HepG2 (cell line): Measurements from ENCODE around the gene PRM3. TPM values are rescaled to one million over a fixed set of nuclear protein-coding genes. Genes with fewer than 3 reads are reported as not detected.

Experiments used
- KDM3A ChIP-seq: IDR thresholded peaks from 2 replicates; pipeline ENCODE4 v1.6.1; 2018; ENCODE audit warnings: low read depth, missing compliant biosample characterization
- NFKB2 ChIP-seq: sonication (generic); formaldehyde crosslinking; IDR thresholded peaks from 2 replicates; pipeline ENCODE4 v1.4.0; 2020; ENCODE audit warnings: missing genetic modification reagents, borderline replicate concordance
- STAG1 ChIP-seq: sonication (generic); formaldehyde crosslinking; IDR thresholded peaks from 2 replicates; pipeline ENCODE4 v1.4.0; 2020; ENCODE audit warnings: missing genetic modification reagents
- STAT6 ChIP-seq: sonication (generic); formaldehyde crosslinking; IDR thresholded peaks from 2 replicates; pipeline ENCODE4 v1.4.0; 2020; ENCODE audit warnings: missing genetic modification reagents, mild to moderate bottlenecking, borderline replicate concordance
- ZBED4 ChIP-seq: sonication (generic); formaldehyde crosslinking; IDR thresholded peaks from 2 replicates; pipeline ENCODE4 v1.4.0; 2020; ENCODE audit warnings: missing genetic modification reagents, borderline replicate concordance
- ZBTB4 ChIP-seq: sonication (generic); formaldehyde crosslinking; IDR thresholded peaks from 2 replicates; pipeline ENCODE4 v1.4.0; 2020; ENCODE audit warnings: missing genetic modification reagents, mild to moderate bottlenecking, borderline replicate concordance
- ZNF138 ChIP-seq: sonication (generic); formaldehyde crosslinking; IDR thresholded peaks from 2 replicates; pipeline ENCODE4 v1.5.0; 2020; ENCODE audit warnings: mild to moderate bottlenecking, low read depth, missing genetic modification reagents
- ZNF282 ChIP-seq: fragments of 450-650 bp; IDR thresholded peaks from 2 replicates; pipeline ENCODE4 v1.6.1; 2018; ENCODE audit not compliant: partially characterized antibody
- ZNF484 ChIP-seq: sonication (generic); formaldehyde crosslinking; IDR thresholded peaks from 2 replicates; pipeline ENCODE4 v1.5.1; 2020; ENCODE audit warnings: mild to moderate bottlenecking, low read depth, missing genetic modification reagents, borderline replicate concordance
- ZNF841 ChIP-seq: sonication (generic); formaldehyde crosslinking; IDR thresholded peaks from 2 replicates; pipeline ENCODE4 v1.8.1; 2023; ENCODE audit warnings: missing genetic modification reagents, borderline replicate concordance
- polyA plus RNA-seq, 8 experiments: library from polyadenylated mRNA; depleted of rRNA in 3 of 8; stranded (reverse) in 7 of 8; unstranded in 1 of 8; fragments of >200 nt; fragmentation: Illumina TruSeq in 4 of 8; extraction: Trizol in 4 of 8; gene quantifications; 2 replicates each; pipeline versions ENCODE4 v1.2.1 to v1.2.3, GENCODE V29; 2011 to 2016; ENCODE audit warnings: low read depth in 4 of 8, missing spikeins in 1 of 8, mixed read lengths in 1 of 8; ENCODE audit not compliant: insufficient read depth in 1 of 8
- total RNA-seq, 5 experiments: library from RNA; depleted of rRNA; stranded (reverse); fragments of >200 nt; fragmentation: Illumina TruSeq; extraction: Trizol; gene quantifications; 2 replicates each; pipeline ENCODE4 v1.2.3, GENCODE V29; 2016; ENCODE audit warnings: low read depth in 1 of 5

PRM3 gene
- total and polyA plus RNA-seq, 2 of the 13 experiments (the other 11 are each of a cell fraction or from before 2014, with no cell fraction given) = not detected

GRCh38 chr16:11256661-11257130, 16.7 kb downstream of the PRM3 start (continued):
- no peak for TF ChIP-seq NFKB2 (CRISPR knock-in tag)
- no peak for TF ChIP-seq ZBTB4 (CRISPR knock-in tag)
- no peak for TF ChIP-seq ZNF282
- peak; percentile 15; the same call in 1 of the 2 replicates for TF ChIP-seq KDM3A (CRISPR knock-in tag)
- TF ChIP-seq ZNF138 (CRISPR knock-in tag) = no peak
- no peak; the same call in 1 of the 2 replicates for TF ChIP-seq ZNF841
- TF ChIP-seq STAG1 = no peak; the same call in 1 of the 2 replicates
- TF ChIP-seq STAT6 (CRISPR knock-in tag) = 0 out of 2 replicates have a peak, but pooled peaks have one; percentile 10
- 0 out of 2 replicates have a peak, but pooled peaks have one; percentile 12 for TF ChIP-seq ZNF484
- TF ChIP-seq ZBED4 (CRISPR knock-in tag) = peak; percentile 45; the same call in 1 of the 2 replicates
